ENCODE data around the gene IL1B. TPM values are rescaled to one million over a fixed set of nuclear protein-coding genes. Genes with fewer than 3 reads are reported as not detected.

Gene IL1B
- total and polyA plus RNA-seq, 2 donors (not counting 3 experiments of a cell fraction or from before 2014, with no cell fraction given) = 0.25 TPM; not detected in 1

DNA sequence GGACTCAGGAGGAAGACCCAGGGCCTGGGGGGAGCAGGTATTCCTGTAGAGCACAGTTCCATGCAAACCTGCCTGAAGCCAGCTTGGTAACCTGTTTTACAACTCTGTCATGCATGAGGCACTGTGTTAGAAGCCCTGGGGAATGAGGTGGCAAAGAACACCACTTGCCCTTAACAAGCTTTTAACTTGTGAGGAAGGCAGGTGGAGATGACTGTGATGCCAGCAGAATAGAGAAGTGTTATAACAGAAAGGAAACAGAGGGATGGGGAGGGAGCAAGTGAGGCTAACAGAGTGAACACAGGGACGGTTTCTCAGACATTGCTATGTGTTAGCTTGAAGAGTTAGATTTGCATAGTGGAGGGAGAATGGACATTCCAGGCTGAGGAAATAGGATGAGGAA, 40.8 kb downstream of the IL1B start:
- H3K27ac ChIP-seq (ENCODE audit: insufficient read depth, low read depth, low read length) = no peak overlapping the region
- dilution Hi-C loops (cut with MboI; ENCODE audit: extremely low pct_ligation_motif_present, low sequenced_read_pairs) = no loop called here
- no peaks in the 10 kb centered on the region for H3K9me3 ChIP-seq (replicated peaks; ENCODE audit: control insufficient read depth, insufficient read depth, low read length)
- no peaks in the 10 kb centered on the region for H3K79me2 ChIP-seq (ENCODE audit: control insufficient read depth, insufficient read depth, low read length)
- no peaks in the 10 kb centered on the region for H3K36me3 ChIP-seq (ENCODE audit: control insufficient read depth in 2 of 2, extremely low read depth in 1 of 2, insufficient read depth in 2 of 2, low read length in 2 of 2)
- FAIRE-seq (no peak), DNase-seq (ENCODE audit: low read depth, low spot score) (no peak)
- CTCF ChIA-PET = interaction anchor here (1.4 kb wide), 1 partner anchor 34 kb away, joined by 3 read pairs; no protein-coding TSS in a partner anchor
- H3K4me3 ChIP-seq (replicated peaks in 1 of 3; ENCODE audit: insufficient read depth in 1 of 3, low read depth in 1 of 3, low read length in 3 of 3) = no peak overlapping the region
- POLR2A ChIA-PET = no interaction called here
- no TSS peak for BruUV-seq (replicated peaks)
- TF ChIP-seq JUN (IDR thresholded peaks at IDR 0.05; ENCODE audit: borderline replicate concordance, insufficient read depth, insufficient read length, low read depth) = no peak
- no peak for TF ChIP-seq FOS (IDR thresholded peaks at IDR 0.05; ENCODE audit: borderline replicate concordance, insufficient read depth, low read length)
- TF ChIP-seq EZH2 (IDR thresholded peaks at IDR 0.05; ENCODE audit: borderline replicate concordance, low read depth, low read length, severe bottlenecking) = no peak
- TF ChIP-seq POLR2A (IDR thresholded peaks at IDR 0.05; ENCODE audit: low read depth, low read length) = no peak
- TF ChIP-seq, protein P1, sequence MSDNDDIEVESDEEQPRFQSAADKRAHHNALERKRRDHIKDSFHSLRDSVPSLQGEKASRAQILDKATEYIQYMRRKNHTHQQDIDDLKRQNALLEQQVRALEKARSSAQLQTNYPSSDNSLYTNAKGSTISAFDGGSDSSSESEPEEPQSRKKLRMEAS (IDR thresholded peaks at IDR 0.05; ENCODE audit: insufficient read depth, insufficient read length) = no peak
- no peak for TF ChIP-seq CTCF (IDR thresholded peaks at IDR 0.05; ENCODE audit: extremely low read depth in 1 of 2, insufficient read depth in 1 of 2, low read depth in 1 of 2, low read length in 2 of 2)
- TF ChIP-seq GATA2 (IDR thresholded peaks at IDR 0.05; ENCODE audit: insufficient read depth, insufficient read length, low read depth, low read length) = no peak
- no peak for TF ChIP-seq POLR2AphosphoS5 (IDR thresholded peaks at IDR 0.05; ENCODE audit: insufficient read depth, low read depth, low read length)
- no peak for TF ChIP-seq MYC (IDR thresholded peaks at IDR 0.05; ENCODE audit: low read depth, low read length)
- no peaks in the 10 kb centered on the region for H4K20me1 ChIP-seq (replicated peaks; ENCODE audit: control insufficient read depth, extremely low read depth, insufficient read depth, low read length)
- no peak overlapping the region for H3K9ac ChIP-seq (replicated peaks; ENCODE audit: extremely low read depth, insufficient read depth, low read length)
- no peak overlapping the region for H3K4me2 ChIP-seq (ENCODE audit: insufficient read depth, low read length)
- no peaks in the 10 kb centered on the region for H3K27me3 ChIP-seq (ENCODE audit: control insufficient read depth in 2 of 2, insufficient read depth in 2 of 2, low read length in 2 of 2)
- H3K9me1 ChIP-seq (replicated peaks; ENCODE audit: control insufficient read depth, extremely low read depth, insufficient read depth, low read length) = no peaks in the 10 kb centered on the region
- peaks cover 16% of the 10 kb centered on the region for H3K4me1 ChIP-seq (ENCODE audit: control insufficient read depth, extremely low read depth, insufficient read depth, low read length)
- no peak overlapping the region for H2AFZ ChIP-seq (ENCODE audit: low read depth, low read length)
- intact Hi-C loops (cut with micrococcal nuclease) = no loop called here
